ENCODE data around the gene EOGT.

EOGT gene

GRCh38 chr3:68973639-68974038 lies 39.8 kb downstream of the EOGT start:
- H3K79me1 ChIP-seq (ENCODE audit: low read depth, low read length), result no peaks in the 10 kb centered on the region
- no peak overlapping the region for H3K23ac ChIP-seq (ENCODE audit: low read depth, low read length, poor library complexity)
- no peaks in the 10 kb centered on the region for H3K4me1 ChIP-seq (ENCODE audit: control insufficient read depth in 2 of 2, insufficient read depth in 1 of 2, low read depth in 1 of 2, low read length in 2 of 2)
- H2BK12ac ChIP-seq (ENCODE audit: low read length), result no peak overlapping the region
- no CpG with 5 or more reads among the region's 7 CpGs for WGBS, 2 donors (ENCODE audit: extremely low coverage in 2 of 2, insufficient read length in 2 of 2, insufficient replicate concordance in 1 of 2)
- H3K18ac ChIP-seq (ENCODE audit: low read length), result no peak overlapping the region
- H2AFZ ChIP-seq (ENCODE audit: low read length), result no peak overlapping the region
- no peak overlapping the region for H3K27ac ChIP-seq (replicated peaks; ENCODE audit: low read length)
- H3K27me3 ChIP-seq (ENCODE audit: control insufficient read depth in 3 of 3, insufficient read depth in 3 of 3, low read depth in 1 of 3, low read length in 3 of 3), result peaks cover 0 to 14% (median 0%) of the 10 kb centered on the region in 3 experiments
- H2BK5ac ChIP-seq (ENCODE audit: low read length), result no peak overlapping the region
- H2BK120ac ChIP-seq (ENCODE audit: low read depth, low read length), result no peak overlapping the region
- no peak overlapping the region for H3K14ac ChIP-seq (ENCODE audit: low read length)
- H3K4ac ChIP-seq (ENCODE audit: low read length), result no peak overlapping the region
- H2BK15ac ChIP-seq (ENCODE audit: low read length), result no peak overlapping the region
- H2AK5ac ChIP-seq (ENCODE audit: low read depth, low read length), result no peak overlapping the region
- H3K36me3 ChIP-seq (replicated peaks in 1 of 2; ENCODE audit: control insufficient read depth in 2 of 2, insufficient read depth in 2 of 2, low read length in 2 of 2), result no peaks in the 10 kb centered on the region
- DNase-seq (ENCODE audit: low spot score), result no peak
- H3K4me3 ChIP-seq (ENCODE audit: low read length in 2 of 2), result peak overlapping the region in 1 of 2 donors; percentile 32
- H3K9me3 ChIP-seq (replicated peaks in 1 of 2; ENCODE audit: control insufficient read depth in 2 of 2, insufficient read depth in 1 of 2, low read depth in 1 of 2, low read length in 2 of 2), result no peaks in the 10 kb centered on the region
- H4K8ac ChIP-seq (ENCODE audit: low read depth, low read length), result no peak overlapping the region
- no peak overlapping the region for H3K9ac ChIP-seq (ENCODE audit: low read depth, low read length, poor library complexity)
- H4K91ac ChIP-seq (ENCODE audit: low read depth, low read length, poor library complexity), result no peak overlapping the region
- H3K4me2 ChIP-seq (ENCODE audit: insufficient read depth, low read length, poor library complexity, severe bottlenecking), result no peak overlapping the region

DNA sequence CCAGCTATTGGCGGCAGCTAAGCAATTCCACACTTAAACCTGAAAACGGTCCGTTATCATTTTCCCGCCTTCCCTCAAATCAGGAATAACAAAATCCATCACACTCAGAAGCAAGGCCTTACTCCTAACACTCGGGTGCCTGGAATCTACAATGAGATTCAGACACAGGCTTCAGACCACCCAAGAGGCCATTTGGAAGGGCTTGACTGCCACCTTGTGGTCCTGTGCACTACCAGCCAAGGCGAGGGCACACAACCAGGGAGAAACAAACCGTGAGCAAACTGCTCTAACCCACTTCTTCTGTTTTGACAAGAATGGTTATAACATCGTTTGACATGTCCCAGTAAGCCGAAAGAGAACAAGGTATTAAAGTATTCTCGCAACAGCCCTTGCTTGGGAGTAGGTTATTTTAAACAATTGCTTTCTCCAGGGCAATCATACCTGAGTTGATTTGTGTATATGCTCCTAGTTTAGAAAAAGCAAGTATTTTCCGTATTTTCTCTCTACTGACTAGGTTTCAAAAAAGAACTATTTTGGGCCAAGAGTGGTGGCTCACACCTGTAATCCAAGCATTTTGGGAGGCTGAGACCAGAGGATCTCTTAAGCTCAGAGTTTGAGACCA lies 41.0 kb downstream of the EOGT start:
- Histone ChIP-seq H3K9me3 (replicated peaks in 1 of 2; ENCODE audit: control insufficient read depth in 2 of 2, insufficient read depth in 1 of 2, low read depth in 1 of 2, low read length in 2 of 2) (no peaks in the 10 kb centered on the region), H3K27me3 (ENCODE audit: control insufficient read depth in 3 of 3, insufficient read depth in 3 of 3, low read depth in 1 of 3, low read length in 3 of 3) (peaks cover 0 to 14% (median 0%) of the 10 kb centered on the region in 3 experiments), H3K14ac (ENCODE audit: low read length) (no peak overlapping the region), H3K4me1 (ENCODE audit: control insufficient read depth in 2 of 2, insufficient read depth in 1 of 2, low read depth in 1 of 2, low read length in 2 of 2) (no peaks in the 10 kb centered on the region), H2BK15ac (ENCODE audit: low read length) (no peak overlapping the region), H2AK5ac (ENCODE audit: low read depth, low read length) (no peak overlapping the region), H3K4ac (ENCODE audit: low read length) (no peak overlapping the region), H3K27ac (replicated peaks; ENCODE audit: low read length) (no peak overlapping the region), H2BK5ac (ENCODE audit: low read length) (no peak overlapping the region), H2BK12ac (ENCODE audit: low read length) (no peak overlapping the region), H3K4me2 (ENCODE audit: insufficient read depth, low read length, poor library complexity, severe bottlenecking) (no peak overlapping the region), H3K18ac (ENCODE audit: low read length) (no peak overlapping the region), H3K4me3 (ENCODE audit: low read length in 2 of 2) (no peak overlapping the region), H2BK120ac (ENCODE audit: low read depth, low read length) (no peak overlapping the region), H3K23ac (ENCODE audit: low read depth, low read length, poor library complexity) (no peak overlapping the region), H3K79me1 (ENCODE audit: low read depth, low read length) (no peaks in the 10 kb centered on the region), H4K8ac (ENCODE audit: low read depth, low read length) (no peak overlapping the region), H4K91ac (ENCODE audit: low read depth, low read length, poor library complexity) (no peak overlapping the region), H2AFZ (ENCODE audit: low read length) (peak overlapping the region; percentile 54), H3K9ac (ENCODE audit: low read depth, low read length, poor library complexity) (no peak overlapping the region), H3K36me3 (replicated peaks in 1 of 2; ENCODE audit: control insufficient read depth in 2 of 2, insufficient read depth in 2 of 2, low read length in 2 of 2) (no peaks in the 10 kb centered on the region)
- no CpG with 5 or more reads among the region's 11 CpGs for WGBS, 2 donors (ENCODE audit: extremely low coverage in 2 of 2, insufficient read length in 2 of 2, insufficient replicate concordance in 1 of 2)
- DNase-seq (ENCODE audit: low spot score), result peak; percentile 70

DNA sequence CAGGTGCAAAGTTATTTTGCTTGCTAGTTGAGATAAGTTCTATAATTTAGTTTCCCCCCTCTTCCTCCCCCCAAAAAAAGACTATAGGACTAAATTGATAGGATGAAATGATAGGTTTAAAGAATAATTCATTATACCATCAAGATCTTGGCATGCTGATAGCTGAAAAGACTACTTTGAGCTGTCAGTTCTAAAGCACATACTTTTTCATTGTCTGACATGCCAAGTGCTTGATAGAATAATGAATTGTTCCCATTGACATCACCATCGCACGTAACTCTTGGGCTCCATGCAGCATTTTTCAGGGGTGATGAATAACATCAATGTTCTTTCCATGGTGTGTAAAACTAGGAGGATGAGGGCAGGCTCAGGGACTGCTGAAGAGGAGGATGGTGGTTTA lies 48.8 kb downstream of the EOGT start:
- Histone ChIP-seq H3K4ac (ENCODE audit: low read length) (no peak overlapping the region), H4K8ac (ENCODE audit: low read depth, low read length) (no peak overlapping the region), H2BK5ac (ENCODE audit: low read length) (no peak overlapping the region), H3K36me3 (replicated peaks in 1 of 2; ENCODE audit: control insufficient read depth in 2 of 2, insufficient read depth in 2 of 2, low read length in 2 of 2) (no peaks in the 10 kb centered on the region), H3K27ac (replicated peaks; ENCODE audit: low read length) (no peak overlapping the region), H4K91ac (ENCODE audit: low read depth, low read length, poor library complexity) (no peak overlapping the region), H3K27me3 (ENCODE audit: control insufficient read depth in 3 of 3, insufficient read depth in 3 of 3, low read depth in 1 of 3, low read length in 3 of 3) (peaks cover 0 to 6% (median 0%) of the 10 kb centered on the region in 3 experiments), H3K9me3 (replicated peaks in 1 of 2; ENCODE audit: control insufficient read depth in 2 of 2, insufficient read depth in 1 of 2, low read depth in 1 of 2, low read length in 2 of 2) (no peaks in the 10 kb centered on the region), H3K4me3 (ENCODE audit: low read length in 2 of 2) (no peak overlapping the region), H2AFZ (ENCODE audit: low read length) (no peak overlapping the region), H2AK5ac (ENCODE audit: low read depth, low read length) (no peak overlapping the region), H2BK120ac (ENCODE audit: low read depth, low read length) (no peak overlapping the region), H3K9ac (ENCODE audit: low read depth, low read length, poor library complexity) (no peak overlapping the region), H3K79me1 (ENCODE audit: low read depth, low read length) (no peaks in the 10 kb centered on the region), H3K14ac (ENCODE audit: low read length) (no peak overlapping the region), H3K18ac (ENCODE audit: low read length) (no peak overlapping the region), H2BK15ac (ENCODE audit: low read length) (no peak overlapping the region), H2BK12ac (ENCODE audit: low read length) (no peak overlapping the region), H3K23ac (ENCODE audit: low read depth, low read length, poor library complexity) (no peak overlapping the region), H3K4me2 (ENCODE audit: insufficient read depth, low read length, poor library complexity, severe bottlenecking) (no peak overlapping the region), H3K4me1 (ENCODE audit: control insufficient read depth in 2 of 2, insufficient read depth in 1 of 2, low read depth in 1 of 2, low read length in 2 of 2) (peaks cover 0 to 4% of the 10 kb centered on the region in 2 donors)
- no peak for DNase-seq (ENCODE audit: low spot score)
- no CpG with 5 or more reads among the region's 2 CpGs for WGBS, 2 donors (ENCODE audit: extremely low coverage in 2 of 2, insufficient read length in 2 of 2, insufficient replicate concordance in 1 of 2)

DNA sequence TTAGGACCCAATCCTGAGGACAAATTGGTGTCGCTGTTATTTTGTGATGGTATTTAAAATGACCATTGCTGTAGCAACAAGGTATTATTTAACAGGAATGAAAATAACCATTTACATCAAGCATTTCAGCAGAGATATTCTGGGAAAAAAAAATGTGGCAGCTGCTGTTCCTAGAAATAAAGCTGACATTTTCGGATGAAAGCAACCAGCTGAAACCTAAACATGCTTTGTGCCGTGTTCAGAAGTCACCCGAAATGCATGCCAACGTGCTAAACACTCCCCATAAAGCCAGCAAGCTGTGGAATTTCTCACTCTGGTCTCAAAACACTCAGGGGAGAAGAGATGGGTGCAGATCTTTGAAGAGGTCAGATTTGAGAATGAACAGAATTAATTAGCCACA lies 49.6 kb downstream of the EOGT start:
- Histone ChIP-seq H3K79me1 (ENCODE audit: low read depth, low read length) (no peaks in the 10 kb centered on the region), H3K18ac (ENCODE audit: low read length) (no peak overlapping the region), H4K91ac (ENCODE audit: low read depth, low read length, poor library complexity) (no peak overlapping the region), H3K4me1 (ENCODE audit: control insufficient read depth in 2 of 2, insufficient read depth in 1 of 2, low read depth in 1 of 2, low read length in 2 of 2) (peaks cover 0 to 4% of the 10 kb centered on the region in 2 donors), H3K4me2 (ENCODE audit: insufficient read depth, low read length, poor library complexity, severe bottlenecking) (no peak overlapping the region), H2BK15ac (ENCODE audit: low read length) (no peak overlapping the region), H2BK5ac (ENCODE audit: low read length) (no peak overlapping the region), H3K23ac (ENCODE audit: low read depth, low read length, poor library complexity) (no peak overlapping the region), H3K27ac (replicated peaks; ENCODE audit: low read length) (no peak overlapping the region), H3K4me3 (ENCODE audit: low read length in 2 of 2) (no peak overlapping the region), H3K4ac (ENCODE audit: low read length) (no peak overlapping the region), H3K36me3 (replicated peaks in 1 of 2; ENCODE audit: control insufficient read depth in 2 of 2, insufficient read depth in 2 of 2, low read length in 2 of 2) (no peaks in the 10 kb centered on the region), H3K27me3 (ENCODE audit: control insufficient read depth in 3 of 3, insufficient read depth in 3 of 3, low read depth in 1 of 3, low read length in 3 of 3) (peaks cover 0 to 2% (median 0%) of the 10 kb centered on the region in 3 experiments), H4K8ac (ENCODE audit: low read depth, low read length) (no peak overlapping the region), H2AFZ (ENCODE audit: low read length) (no peak overlapping the region), H3K14ac (ENCODE audit: low read length) (no peak overlapping the region), H2BK12ac (ENCODE audit: low read length) (no peak overlapping the region), H3K9me3 (replicated peaks in 1 of 2; ENCODE audit: control insufficient read depth in 2 of 2, insufficient read depth in 1 of 2, low read depth in 1 of 2, low read length in 2 of 2) (no peaks in the 10 kb centered on the region), H2AK5ac (ENCODE audit: low read depth, low read length) (no peak overlapping the region), H3K9ac (ENCODE audit: low read depth, low read length, poor library complexity) (no peak overlapping the region), H2BK120ac (ENCODE audit: low read depth, low read length) (no peak overlapping the region)
- no CpG with 5 or more reads among the region's 5 CpGs for WGBS, 2 donors (ENCODE audit: extremely low coverage in 2 of 2, insufficient read length in 2 of 2, insufficient replicate concordance in 1 of 2)
- DNase-seq (ENCODE audit: low spot score), result no peak
